ENCODE data around the gene THOC5. TPM values are rescaled to one million over a fixed set of nuclear protein-coding genes. Genes with fewer than 3 reads are reported as not detected.

Gene THOC5
- total RNA-seq, 1 experiment from 2014 or later, result 80.6 TPM

GRCh38 chr22:29477723-29478318 lies 75.7 kb downstream of the THOC5 start:
- CTCF ChIA-PET, result no interaction called here
- Histone ChIP-seq H3K36me3 (ENCODE audit: control insufficient read depth in 1 of 2, insufficient read depth in 2 of 2, low read length in 2 of 2) (no peaks in the 10 kb centered on the region), H4K20me1 (ENCODE audit: insufficient read depth) (no peaks in the 10 kb centered on the region), H3K79me2 (ENCODE audit: insufficient read depth, low read length) (no peaks in the 10 kb centered on the region), H3K9me2 (ENCODE audit: insufficient read depth) (no peaks in the 10 kb centered on the region), H3K9me3 (ENCODE audit: control insufficient read depth in 1 of 2, insufficient read depth in 1 of 2, low read depth in 1 of 2, low read length in 2 of 2) (no peaks in the 10 kb centered on the region), H3K27ac (ENCODE audit: low read depth, low read length) (no peak overlapping the region), H3K27me3 (ENCODE audit: insufficient read depth, low read length) (no peaks in the 10 kb centered on the region; the same call in 1 of the 2 replicates), H2AFZ (ENCODE audit: low read depth, low read length, poor library complexity, severe bottlenecking) (no peak overlapping the region), H3K4me2 (ENCODE audit: low read length) (peak overlapping the region; percentile 14; the same call in 1 of the 2 replicates), H3K4me3 (replicated peaks in 1 of 2; ENCODE audit: low read depth in 1 of 2, low read length in 2 of 2) (no peak overlapping the region), H3K9ac (ENCODE audit: low read length) (no peak overlapping the region), H3K4me1 (ENCODE audit: control insufficient read depth in 1 of 2, insufficient read depth in 2 of 2, low read length in 2 of 2) (peaks cover 0 to 13% of the 10 kb centered on the region in 2 experiments; a peak in 2 of 4 replicates)
- intact Hi-C loops (cut with micrococcal nuclease), result no loop called here
- no peak for DNase-seq (ENCODE audit: low read depth, low spot score)
- RAD21 ChIA-PET (ENCODE audit: low non-redundant PET in 1 of 2, low total read pairs in 2 of 2, uncharacterized antibody in 2 of 2, unreplicated experiment in 2 of 2), result no interaction called here
- no peak for ATAC-seq
- no TSS peak for BruUV-seq (replicated peaks)
- TF ChIP-seq YY1 (IDR thresholded peaks at IDR 0.05; ENCODE audit: extremely low read depth, insufficient replicate concordance, low read depth, low read length), result no peak
- no peak for TF ChIP-seq FOSL1 (IDR thresholded peaks at IDR 0.05; ENCODE audit: low read depth)
- no peak for TF ChIP-seq ELF1 (IDR thresholded peaks at IDR 0.05; ENCODE audit: borderline replicate concordance, low read depth)
- TF ChIP-seq ZFX (IDR thresholded peaks at IDR 0.05), result no peak
- TF ChIP-seq POLR2A (IDR thresholded peaks at IDR 0.05; ENCODE audit: borderline replicate concordance, extremely low read depth, insufficient read depth, insufficient read length), result no peak
- TF ChIP-seq EZH2 (IDR thresholded peaks at IDR 0.05), result no peak
- no peak for TF ChIP-seq SIN3A (IDR thresholded peaks at IDR 0.05; ENCODE audit: low read depth)
- no peak for TF ChIP-seq RAD21 (IDR thresholded peaks at IDR 0.05; ENCODE audit: low read depth)
- no peak for TF ChIP-seq POLR2AphosphoS5 (IDR thresholded peaks at IDR 0.05; ENCODE audit: low read depth, low read length)
- POLR2A ChIA-PET, result no interaction called here

GRCh38 chr22:29476116-29476515 lies 77.4 kb downstream of the THOC5 start:
- ChIA-PET RAD21 (ENCODE audit: low non-redundant PET in 1 of 2, low total read pairs in 2 of 2, uncharacterized antibody in 2 of 2, unreplicated experiment in 2 of 2) (no interaction called here), POLR2A (no interaction called here), CTCF (no interaction called here)
- Histone ChIP-seq H3K4me1 (ENCODE audit: control insufficient read depth in 1 of 2, insufficient read depth in 2 of 2, low read length in 2 of 2) (peaks cover 0 to 8% of the 10 kb centered on the region in 2 experiments; a peak in 1 of 4 replicates), H4K20me1 (ENCODE audit: insufficient read depth) (no peaks in the 10 kb centered on the region), H2AFZ (ENCODE audit: low read depth, low read length, poor library complexity, severe bottlenecking) (no peak overlapping the region), H3K27ac (ENCODE audit: low read depth, low read length) (no peak overlapping the region), H3K79me2 (ENCODE audit: insufficient read depth, low read length) (no peaks in the 10 kb centered on the region), H3K4me2 (ENCODE audit: low read length) (no peak overlapping the region), H3K27me3 (ENCODE audit: insufficient read depth, low read length) (no peaks in the 10 kb centered on the region; the same call in 1 of the 2 replicates), H3K9ac (ENCODE audit: low read length) (no peak overlapping the region), H3K9me2 (ENCODE audit: insufficient read depth) (no peaks in the 10 kb centered on the region), H3K9me3 (ENCODE audit: control insufficient read depth in 1 of 2, insufficient read depth in 1 of 2, low read depth in 1 of 2, low read length in 2 of 2) (no peaks in the 10 kb centered on the region), H3K36me3 (ENCODE audit: control insufficient read depth in 1 of 2, insufficient read depth in 2 of 2, low read length in 2 of 2) (no peaks in the 10 kb centered on the region), H3K4me3 (replicated peaks in 1 of 2; ENCODE audit: low read depth in 1 of 2, low read length in 2 of 2) (no peak overlapping the region)
- intact Hi-C loops (cut with micrococcal nuclease), result no loop called here
- no peak for ATAC-seq
- no TSS peak for BruUV-seq (replicated peaks)
- TF ChIP-seq ELF1 (IDR thresholded peaks at IDR 0.05; ENCODE audit: borderline replicate concordance, low read depth) (no peak), REST (IDR thresholded peaks at IDR 0.05; ENCODE audit: low read depth) (peak; percentile 36)
- no peak for DNase-seq (ENCODE audit: low read depth, low spot score)

Data from HCT116 (cell line).